ENCODE results near the gene SMCO4.
"Not testable (repeated sequence)": the region's sequence is repeated elsewhere in the genome, so short reads cannot be mapped to it uniquely, and the experiment has no call there.

Gene SMCO4

DNA sequence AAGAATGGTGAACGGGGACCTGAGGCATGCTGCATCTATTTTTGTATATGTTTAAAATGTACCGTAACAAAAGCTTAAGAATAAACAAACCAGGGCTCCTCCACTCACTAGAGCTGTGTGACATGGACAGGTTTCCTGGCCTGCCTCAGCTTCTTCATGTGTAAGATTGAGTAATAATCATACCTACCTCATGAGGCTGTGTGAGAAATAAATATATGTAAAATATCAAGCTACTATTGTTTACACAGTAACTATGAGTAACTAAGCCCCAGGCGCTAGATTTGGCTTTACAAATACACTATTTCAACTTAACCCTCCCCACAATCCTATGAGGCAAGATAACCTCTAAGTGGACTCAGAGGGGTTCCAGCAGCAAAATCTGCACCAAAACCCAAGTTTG lies 66.4 kb downstream of the SMCO4 start:
- no peak for DNase-seq (ENCODE audit: low spot score)

GRCh38 chr11:93474123-93474522 lies 69.1 kb downstream of the SMCO4 start:
- no peak for DNase-seq (ENCODE audit: low spot score)

- no peak for DNase-seq (ENCODE audit: low spot score)
Observed at GRCh38 chr11:93468290-93468689, 74.9 kb downstream of the SMCO4 start.

GRCh38 chr11:93467054-93467453 lies 76.1 kb downstream of the SMCO4 start:
- DNase-seq (ENCODE audit: low spot score) = no peak

- DNase-seq (ENCODE audit: low spot score) = no peak
Observed at GRCh38 chr11:93464927-93465540, 78.2 kb downstream of the SMCO4 start.

DNA sequence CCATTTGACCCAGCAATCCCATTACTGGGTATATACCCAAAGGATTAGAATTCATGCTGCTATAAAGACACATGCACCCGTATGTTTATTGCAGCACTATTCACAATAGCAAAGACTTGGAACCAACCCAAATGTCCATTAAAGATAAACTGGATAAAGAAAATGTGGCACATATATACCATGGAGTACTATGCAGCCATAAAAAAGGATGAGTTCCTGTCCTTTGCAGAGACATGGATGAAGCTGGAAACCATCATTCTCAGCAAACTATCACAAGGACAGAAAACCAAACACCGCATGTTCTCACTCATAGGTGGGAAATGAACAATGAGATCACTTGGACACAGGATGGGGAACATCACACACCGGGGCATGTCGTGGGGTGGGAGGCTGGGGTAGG lies 79.5 kb downstream of the SMCO4 start:
- not testable (repeated sequence) for DNase-seq (ENCODE audit: low spot score)

DNA sequence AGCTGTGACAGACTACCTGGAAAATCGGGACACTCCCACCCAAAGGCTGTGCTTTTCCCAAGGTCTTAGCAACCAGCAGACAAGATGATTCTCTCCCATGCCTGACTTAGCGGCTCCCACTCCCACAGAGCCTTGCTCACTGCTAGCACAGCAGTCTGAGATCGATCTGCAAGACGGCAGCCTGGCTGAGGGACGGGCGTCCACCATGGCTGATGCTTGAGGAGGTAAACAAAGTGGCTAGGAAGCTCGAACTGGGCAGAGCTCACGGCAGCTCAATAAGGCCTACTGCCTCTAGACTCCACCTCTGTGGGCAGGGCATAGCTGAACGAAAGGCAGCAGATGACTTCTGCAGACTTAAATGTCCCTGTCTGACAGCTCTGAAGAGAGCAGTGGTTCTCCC lies 84.9 kb downstream of the SMCO4 start:
- no peak for DNase-seq (ENCODE audit: low spot score)

DNA sequence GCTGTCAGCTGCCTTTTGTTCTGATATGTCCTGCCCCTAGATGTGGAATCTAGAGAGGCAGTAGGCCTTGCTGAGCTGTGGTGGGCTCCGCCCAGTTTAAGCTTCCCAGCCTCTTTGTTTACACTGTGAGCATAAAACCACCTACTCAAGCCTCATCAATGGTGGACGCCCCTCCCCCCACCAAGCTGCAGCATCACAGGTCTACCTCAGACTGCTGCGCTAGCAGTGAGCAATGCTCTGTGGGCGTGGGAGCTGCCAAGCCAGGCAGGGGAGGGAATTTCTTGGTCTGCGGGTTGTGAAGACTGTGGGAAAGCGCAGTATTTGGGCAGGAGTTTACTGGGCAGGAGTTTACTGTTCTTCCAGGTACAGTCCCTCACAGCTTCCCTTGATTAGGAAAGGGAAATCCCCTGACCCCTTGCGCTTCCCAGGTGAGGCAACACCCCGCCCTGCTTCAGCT lies 98.5 kb downstream of the SMCO4 start:
- DNase-seq (ENCODE audit: low spot score) = no peak

DNA sequence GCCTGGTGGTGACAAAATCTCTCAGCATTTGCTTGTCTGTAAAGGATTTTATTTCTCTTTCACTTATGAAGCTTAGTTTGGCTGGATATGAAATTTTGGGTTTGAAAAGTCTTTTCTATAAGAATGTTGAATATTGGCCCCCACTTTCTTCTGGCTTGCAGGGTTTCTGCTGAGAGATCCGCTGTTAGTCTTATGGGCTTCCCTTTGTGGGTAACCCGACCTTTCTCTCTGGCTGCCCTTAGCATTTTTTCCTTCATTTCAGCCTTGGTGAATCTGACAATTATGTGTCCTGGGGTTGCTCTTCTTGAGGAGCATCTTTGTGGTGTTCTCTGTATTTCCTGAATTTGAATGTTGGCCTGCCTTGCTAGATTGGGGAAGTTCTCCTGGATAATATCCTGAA lies 100.0 kb downstream of the SMCO4 start:
- not testable (repeated sequence) for DNase-seq (ENCODE audit: low spot score)

DNA sequence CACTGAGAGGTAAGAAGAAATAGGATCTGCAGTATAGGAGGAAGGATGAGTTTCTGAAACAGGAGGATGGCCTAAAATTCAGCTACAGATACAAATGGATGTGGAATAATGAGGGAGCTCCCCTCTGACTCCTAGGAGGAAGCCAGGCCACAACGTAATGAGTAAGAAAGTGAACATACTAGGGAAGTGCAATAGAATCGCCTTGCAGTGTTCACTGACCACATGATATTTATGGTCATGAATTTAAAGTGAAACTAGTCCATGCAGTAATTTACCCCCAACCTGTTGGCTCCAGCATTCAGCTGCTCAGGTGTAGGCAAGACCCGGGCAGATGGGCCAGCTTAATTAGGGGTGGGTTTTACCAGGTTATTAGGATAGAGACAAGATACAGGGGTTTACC lies 110.9 kb downstream of the SMCO4 start:
- DNase-seq (ENCODE audit: low spot score) = no peak
